ENCODE data around the gene GPR160.
"Not testable (repeated sequence)": the region's sequence is repeated elsewhere in the genome, so short reads cannot be mapped to it uniquely, and the experiment has no call there.

The GPR160 gene, protein sequence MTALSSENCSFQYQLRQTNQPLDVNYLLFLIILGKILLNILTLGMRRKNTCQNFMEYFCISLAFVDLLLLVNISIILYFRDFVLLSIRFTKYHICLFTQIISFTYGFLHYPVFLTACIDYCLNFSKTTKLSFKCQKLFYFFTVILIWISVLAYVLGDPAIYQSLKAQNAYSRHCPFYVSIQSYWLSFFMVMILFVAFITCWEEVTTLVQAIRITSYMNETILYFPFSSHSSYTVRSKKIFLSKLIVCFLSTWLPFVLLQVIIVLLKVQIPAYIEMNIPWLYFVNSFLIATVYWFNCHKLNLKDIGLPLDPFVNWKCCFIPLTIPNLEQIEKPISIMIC

DNA sequence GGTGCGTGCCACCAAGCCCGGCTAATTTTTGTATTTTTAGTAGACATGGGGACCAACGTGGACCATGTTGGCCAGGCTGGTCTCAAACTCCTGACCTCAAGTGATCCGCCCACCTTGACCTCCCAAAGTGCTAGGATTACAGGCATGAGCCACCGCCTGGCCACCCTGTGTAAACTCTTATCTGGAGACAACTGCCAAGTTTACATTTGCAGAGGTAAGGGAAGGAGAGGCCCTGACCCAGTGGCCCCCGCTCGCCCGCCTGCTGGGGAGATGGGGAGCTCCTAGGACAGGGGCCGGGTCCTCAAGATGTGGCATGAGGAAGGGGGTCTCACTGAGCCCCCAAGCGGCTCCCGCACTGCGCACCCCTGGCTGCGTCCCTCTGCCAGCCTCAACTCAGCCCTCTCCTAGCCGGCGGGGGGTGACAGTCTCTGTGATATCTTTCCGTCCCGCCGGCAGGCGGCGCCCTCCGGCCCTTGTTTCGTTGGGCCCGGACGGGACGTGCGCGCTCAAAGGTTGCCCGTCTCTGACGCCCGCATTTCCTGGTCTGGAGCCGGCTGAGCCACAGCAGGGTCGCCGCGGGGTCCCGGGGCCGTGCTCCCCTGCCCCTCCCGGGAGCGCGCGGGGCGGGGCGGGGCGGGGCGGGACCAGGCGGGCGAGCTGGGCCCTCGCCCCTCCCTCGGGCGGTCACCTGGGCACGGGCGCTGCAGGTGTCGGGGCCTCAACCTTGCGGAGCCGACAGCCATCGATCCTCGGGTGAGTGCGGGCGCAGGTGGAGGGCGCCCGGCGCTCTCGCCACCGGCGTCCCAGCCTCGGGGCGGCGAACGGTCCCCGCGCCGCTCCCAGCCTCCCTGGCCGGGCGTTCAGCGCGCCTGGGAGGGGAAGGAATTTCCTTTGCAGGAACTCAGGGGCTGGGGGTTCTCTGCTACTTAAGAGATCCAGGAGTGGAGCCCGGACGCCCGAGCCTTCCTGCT, at the start of gene GPR160:
GPR160 (plus strand) TSS at position 533 of the 971 bp plus-strand sequence. CDS start 45,978 bp downstream, outside the sequence.
- peak; percentile 71 for DNase-seq (ENCODE audit: insufficient read length, low spot score)
- FAIRE-seq = peak; percentile 65

DNA sequence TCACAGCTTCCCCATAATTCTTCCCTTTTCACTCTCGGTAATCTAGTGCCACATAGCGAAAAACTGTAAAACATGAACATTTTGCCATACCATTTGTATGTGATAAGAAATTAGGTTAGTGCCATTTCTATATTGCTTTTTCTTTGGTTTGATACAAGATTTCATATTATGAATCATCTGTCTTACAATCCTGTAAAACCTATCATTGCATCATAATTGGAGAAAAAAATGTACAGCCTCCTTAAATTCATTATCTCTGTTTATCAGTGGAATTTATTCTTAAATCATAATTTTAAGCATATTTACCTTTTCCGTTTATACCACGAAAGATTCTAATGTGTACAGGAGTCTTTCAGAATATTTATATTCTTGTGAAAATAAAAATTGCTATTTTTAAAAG, 47.4 kb upstream of the GPR160 start:
- DNase-seq (ENCODE audit: insufficient read length, low spot score) (no peak), FAIRE-seq (no peak)

DNA sequence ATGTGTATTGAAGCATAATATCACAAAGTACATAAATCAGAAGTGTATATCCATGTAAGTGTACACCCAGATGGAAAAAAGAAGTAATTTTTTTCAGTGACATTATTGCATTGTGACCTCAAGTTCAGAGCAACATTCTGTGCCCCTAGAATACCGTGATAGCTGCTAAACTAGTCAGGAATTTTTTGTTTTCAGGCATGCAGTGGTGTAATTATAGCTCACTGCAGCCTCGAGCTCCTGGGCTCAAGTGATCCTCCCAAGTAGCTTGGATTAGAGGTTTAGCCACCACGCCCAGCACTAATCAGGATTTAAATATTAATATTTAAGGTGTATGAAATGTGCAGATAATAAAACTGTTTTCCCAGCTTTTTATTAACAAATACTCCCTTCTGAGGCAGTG, 45.6 kb upstream of the GPR160 start:
- FAIRE-seq = no peak
- DNase-seq (ENCODE audit: insufficient read length, low spot score) = no peak

DNA sequence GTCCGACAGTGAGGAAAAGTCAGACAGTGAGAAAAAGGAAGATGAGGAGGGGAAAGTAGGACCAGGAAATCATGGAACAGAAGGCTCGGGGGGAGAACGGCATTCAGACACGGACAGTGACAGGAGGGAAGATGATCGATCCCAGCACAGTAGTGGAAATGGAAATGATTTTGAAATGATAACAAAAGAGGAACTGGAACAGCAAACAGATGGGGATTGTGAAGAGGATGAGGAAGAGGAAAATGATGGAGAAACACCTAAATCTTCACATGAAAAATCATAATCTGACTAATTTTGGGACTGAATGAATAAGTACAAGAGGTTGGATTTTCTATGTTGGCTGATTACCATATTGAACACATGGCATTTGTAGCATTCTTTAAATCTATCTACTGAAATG, 45.0 kb upstream of the GPR160 start:
- DNase-seq (ENCODE audit: insufficient read length, low spot score) (no peak), FAIRE-seq (no peak)

DNA sequence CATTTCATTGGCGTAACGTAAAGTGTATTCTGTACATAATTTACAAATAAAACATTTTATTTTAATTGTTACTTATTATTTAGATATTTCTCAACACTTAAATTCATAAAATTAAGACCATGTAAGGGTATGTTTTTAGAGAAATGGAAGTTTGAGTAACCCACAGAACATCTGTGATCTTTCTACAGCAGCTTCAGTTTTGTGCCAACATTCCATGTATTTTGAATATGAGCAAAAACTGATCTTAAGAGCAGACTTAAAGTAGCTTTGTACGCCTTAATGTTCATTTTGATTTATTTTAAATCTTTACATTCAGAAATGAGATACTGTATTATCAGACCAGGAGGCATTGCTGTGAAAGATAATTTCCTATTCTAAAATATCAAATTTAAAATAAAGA, 44.0 kb upstream of the GPR160 start:
- DNase-seq (ENCODE audit: insufficient read length, low spot score) (no peak), FAIRE-seq (no peak)

GRCh38 chr3:169996063-169996462, 41.7 kb upstream of the GPR160 start:
- DNase-seq (ENCODE audit: insufficient read length, low spot score) = no peak
- FAIRE-seq = no peak

DNA sequence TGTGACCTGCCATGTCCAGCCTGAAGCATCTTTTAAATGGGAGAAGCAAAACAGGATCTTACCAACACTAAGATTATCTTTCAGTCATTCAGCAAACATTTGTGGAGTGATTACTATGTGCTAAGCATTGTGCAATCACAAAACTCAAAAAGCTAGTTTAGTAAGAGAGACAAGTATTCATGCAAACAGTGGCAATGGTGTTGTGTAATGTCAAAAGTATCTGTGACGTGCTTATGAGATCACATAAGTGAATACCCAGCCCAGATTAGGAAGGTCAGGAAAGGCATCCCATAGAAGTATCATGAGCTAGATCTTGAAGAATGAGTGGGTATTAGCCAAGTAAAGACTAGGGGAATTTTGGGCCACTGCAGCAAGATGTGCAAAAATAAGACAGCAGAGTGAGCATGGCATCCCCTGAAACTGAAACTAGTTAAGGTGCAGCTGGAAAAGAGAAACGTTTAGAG, 39.1 kb upstream of the GPR160 start:
- FAIRE-seq (peak; percentile 65), DNase-seq (ENCODE audit: insufficient read length, low spot score) (no peak)

DNA sequence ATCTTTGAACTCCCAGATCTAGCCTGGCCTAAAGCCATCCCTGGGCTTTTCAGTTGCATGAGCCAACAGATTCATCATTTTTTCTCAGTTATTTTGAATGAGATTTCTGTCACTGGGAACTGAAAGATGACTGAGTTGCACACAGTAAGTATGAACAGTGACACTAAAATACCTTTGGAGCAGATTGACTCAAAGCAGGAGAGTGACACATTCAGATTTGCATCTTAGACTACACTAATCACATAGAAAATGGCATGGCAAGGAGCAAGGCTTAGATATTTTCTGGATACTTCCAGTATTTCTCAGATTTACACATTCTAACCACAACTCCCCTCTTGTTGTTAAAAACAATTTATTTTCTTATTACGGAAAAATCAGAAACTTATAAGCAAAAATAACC, 38.4 kb upstream of the GPR160 start:
- FAIRE-seq (peak; percentile 11), DNase-seq (ENCODE audit: insufficient read length, low spot score) (peak; percentile 9)

GRCh38 chr3:170000051-170000450, 37.7 kb upstream of the GPR160 start:
- DNase-seq (ENCODE audit: insufficient read length, low spot score) (no peak), FAIRE-seq (no peak)

- FAIRE-seq = no peak
- DNase-seq (ENCODE audit: insufficient read length, low spot score) = no peak
Measured at GRCh38 chr3:170002231-170002630, 35.6 kb upstream of the GPR160 start.

- FAIRE-seq (no peak), DNase-seq (ENCODE audit: insufficient read length, low spot score) (no peak)
Measured at GRCh38 chr3:170002879-170003278, 34.9 kb upstream of the GPR160 start.

DNA sequence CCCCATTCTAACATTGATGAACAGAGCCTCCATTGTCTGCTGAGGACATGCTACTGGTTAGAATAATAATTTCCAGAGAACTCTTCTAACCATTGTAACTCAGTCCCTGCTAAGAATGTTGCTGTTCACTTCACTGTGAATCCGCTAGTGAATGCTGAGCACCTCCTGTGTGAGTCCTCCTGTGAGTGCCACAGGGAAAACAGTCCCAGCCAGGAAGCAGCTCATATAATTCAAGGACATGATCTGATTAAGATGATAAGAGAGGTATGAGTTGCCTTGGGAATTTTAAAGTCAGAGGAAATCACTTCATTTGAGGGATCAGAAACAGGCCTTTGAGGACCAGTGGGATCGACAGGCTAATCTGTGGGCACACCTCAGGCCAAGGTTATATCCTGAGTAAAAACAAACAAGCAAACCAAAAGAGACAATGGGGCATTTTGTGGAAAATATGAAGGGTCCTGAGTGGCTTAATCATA, 33.9 kb upstream of the GPR160 start:
- FAIRE-seq (no peak), DNase-seq (ENCODE audit: insufficient read length, low spot score) (no peak)

DNA sequence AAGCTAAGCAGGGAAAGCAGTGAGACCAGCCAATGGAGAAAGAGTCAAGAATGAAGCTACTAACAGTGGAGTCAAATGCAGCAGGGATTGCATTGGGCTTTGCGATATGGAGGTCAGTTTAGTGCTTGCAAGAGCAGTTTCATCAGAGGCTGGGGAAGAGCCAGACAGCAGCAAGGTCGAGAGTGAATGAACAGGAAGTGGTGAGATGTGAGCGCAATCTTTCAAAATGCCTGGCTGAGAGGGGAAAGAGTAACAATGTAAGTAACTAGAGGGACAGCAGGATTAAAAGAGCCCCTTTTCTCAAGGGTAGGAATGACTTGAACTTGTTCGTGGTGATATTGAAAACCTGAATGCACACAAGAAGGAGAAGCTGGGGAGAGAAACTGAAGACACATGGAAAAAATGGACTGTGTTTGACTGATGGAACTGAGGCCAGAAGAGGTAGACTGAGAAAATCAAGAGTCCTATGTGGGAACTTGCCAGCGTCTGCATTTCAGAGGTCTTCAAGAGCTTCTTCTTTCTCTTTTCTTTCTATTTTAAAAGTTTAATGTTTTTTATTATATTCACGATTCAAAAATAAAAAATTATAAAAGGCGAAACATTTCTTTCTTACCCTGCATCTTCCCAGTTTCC, 30.6 kb upstream of the GPR160 start:
- FAIRE-seq (peak; percentile 94), DNase-seq (ENCODE audit: insufficient read length, low spot score) (peak; percentile 47)

- no peak for DNase-seq (ENCODE audit: insufficient read length, low spot score)
- no peak for FAIRE-seq
Measured at GRCh38 chr3:170010498-170010897, 27.3 kb upstream of the GPR160 start.

- FAIRE-seq = no peak
- DNase-seq (ENCODE audit: insufficient read length, low spot score) = no peak
Measured at GRCh38 chr3:170012683-170013400, 25.0 kb upstream of the GPR160 start.

DNA sequence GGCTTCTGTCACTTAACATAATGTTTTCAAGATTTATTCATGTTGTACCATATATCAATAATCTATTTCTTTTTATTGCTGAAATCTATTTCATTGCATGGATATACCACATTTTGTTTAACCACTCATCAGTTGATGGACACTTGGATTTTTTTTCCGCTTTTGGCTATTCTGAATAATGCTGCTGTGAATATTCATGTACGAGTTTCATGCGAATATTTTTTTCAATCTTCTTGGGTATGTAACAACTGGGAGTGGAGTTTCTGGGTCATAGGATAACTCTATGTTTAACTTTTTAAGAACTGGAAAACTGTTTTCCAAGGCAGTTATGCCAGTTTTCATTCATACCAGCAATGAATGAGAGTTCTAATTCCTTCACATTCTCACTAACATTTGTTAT, 21.7 kb upstream of the GPR160 start:
- DNase-seq (ENCODE audit: insufficient read length, low spot score) (no peak), FAIRE-seq (no peak)

GRCh38 chr3:170019306-170019705, 18.5 kb upstream of the GPR160 start:
- FAIRE-seq = not testable (repeated sequence)

DNA sequence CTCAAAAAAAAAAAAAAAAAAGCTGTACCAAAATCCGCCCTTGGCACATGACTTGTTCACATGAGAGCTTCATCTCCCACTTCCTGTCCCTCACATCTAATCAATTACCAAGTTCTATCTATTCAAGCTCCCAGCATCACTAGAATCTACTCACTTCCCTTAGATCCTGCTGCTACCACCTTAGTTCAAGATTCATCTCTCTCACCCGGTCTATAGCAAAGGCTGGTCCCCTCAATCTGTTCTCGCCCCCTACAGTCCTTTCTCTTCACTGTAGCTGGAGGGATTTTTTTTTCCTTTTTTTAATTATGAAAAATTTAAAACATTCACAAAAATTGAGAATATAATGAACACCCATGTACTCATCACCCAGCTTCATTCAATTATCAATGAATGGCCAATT, 16.7 kb upstream of the GPR160 start:
- FAIRE-seq (no peak), DNase-seq (ENCODE audit: insufficient read length, low spot score) (no peak)

More at GRCh38 chr3:170019306-170019705, 18.5 kb upstream of the GPR160 start:
- not testable (repeated sequence) for DNase-seq (ENCODE audit: insufficient read length, low spot score)

DNA sequence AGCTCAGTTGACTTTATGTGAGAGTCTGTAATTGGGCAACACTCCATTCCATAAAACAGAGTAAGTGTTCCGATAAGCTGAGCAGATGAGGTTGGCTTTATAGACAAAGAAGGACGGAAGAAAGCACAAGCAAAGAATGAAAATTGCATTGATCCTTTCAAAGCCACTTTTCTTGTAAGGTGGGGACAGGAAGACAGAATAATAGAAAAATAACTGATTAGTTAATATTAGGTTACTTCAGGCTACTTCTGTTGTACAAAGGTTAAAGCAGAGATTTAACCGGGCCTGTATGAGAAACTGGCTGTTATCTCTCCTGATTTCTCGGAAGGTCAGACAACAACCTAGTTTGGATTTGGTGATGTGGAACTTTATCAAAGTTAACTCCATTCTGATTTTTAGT, 15.5 kb upstream of the GPR160 start:
- DNase-seq (ENCODE audit: insufficient read length, low spot score) = no peak
- no peak for FAIRE-seq

GRCh38 chr3:170023165-170023564, 14.6 kb upstream of the GPR160 start:
- no peak for FAIRE-seq

More at GRCh38 chr3:170023165-170023564, 14.6 kb upstream of the GPR160 start:
- DNase-seq (ENCODE audit: insufficient read length, low spot score) = no peak

Measured in GM19239 (cell line).